ENCODE data around the gene ABITRAM.
"Not testable (repeated sequence)": the region's sequence is repeated elsewhere in the genome, so short reads cannot be mapped to it uniquely, and the experiment has no call there.

ABITRAM gene

GRCh38 chr9:108933231-108933717 is 926 bp upstream of the ABITRAM start:
- DNase-seq: no peak

GRCh38 chr9:108933718-108934322 is 380 bp upstream of the ABITRAM start, which contains the start of gene ELP1:
Gene ELP1, minus strand, starts transcription at chr9:108934124. Its CDS starts 2,978 bp downstream, at chr9:108931146.
- peak; percentile 75 for DNase-seq

- DNase-seq: no peak
Measured at GRCh38 chr9:108937561-108938305, 3.5 kb downstream of the ABITRAM start.

GRCh38 chr9:108939975-108940374 is 5.8 kb downstream of the ABITRAM start:
- DNase-seq: no peak

- DNase-seq: no peak
Measured at GRCh38 chr9:108950168-108950567, 16.0 kb downstream of the ABITRAM start.

- no peak for DNase-seq
Measured at GRCh38 chr9:108951578-108951977, 17.4 kb downstream of the ABITRAM start.

- no peak for DNase-seq
Measured at GRCh38 chr9:108953983-108954574, 19.9 kb downstream of the ABITRAM start.

- no peak for DNase-seq
Measured at GRCh38 chr9:108956022-108956630, 21.9 kb downstream of the ABITRAM start.

- no peak for DNase-seq
Measured at GRCh38 chr9:108956631-108957026, 22.4 kb downstream of the ABITRAM start.

GRCh38 chr9:108960331-108960730 is 26.1 kb downstream of the ABITRAM start:
- DNase-seq: no peak

GRCh38 chr9:108961151-108961550 is 27.0 kb downstream of the ABITRAM start:
- DNase-seq: no peak

- DNase-seq: no peak
Measured at GRCh38 chr9:108963459-108964143, 29.4 kb downstream of the ABITRAM start.

GRCh38 chr9:108967916-108968315 is 33.7 kb downstream of the ABITRAM start:
- no peak for DNase-seq

- not testable (repeated sequence) for DNase-seq
Measured at GRCh38 chr9:108971392-108971791, 37.2 kb downstream of the ABITRAM start.

- no peak for DNase-seq
Measured at GRCh38 chr9:108972186-108972585, 38.0 kb downstream of the ABITRAM start.

GRCh38 chr9:108972626-108973209 is 38.5 kb downstream of the ABITRAM start:
- DNase-seq: no peak

GRCh38 chr9:108973895-108974294 is 39.7 kb downstream of the ABITRAM start:
- DNase-seq: no peak

GRCh38 chr9:108978205-108978604 is 44.0 kb downstream of the ABITRAM start:
- DNase-seq: no peak

GRCh38 chr9:108980893-108981292 is 46.7 kb downstream of the ABITRAM start:
- DNase-seq: no peak

- DNase-seq: no peak
Measured at GRCh38 chr9:108983885-108984284, 49.7 kb downstream of the ABITRAM start.
